ENCODE results near the gene SLC25A11.

DNA sequence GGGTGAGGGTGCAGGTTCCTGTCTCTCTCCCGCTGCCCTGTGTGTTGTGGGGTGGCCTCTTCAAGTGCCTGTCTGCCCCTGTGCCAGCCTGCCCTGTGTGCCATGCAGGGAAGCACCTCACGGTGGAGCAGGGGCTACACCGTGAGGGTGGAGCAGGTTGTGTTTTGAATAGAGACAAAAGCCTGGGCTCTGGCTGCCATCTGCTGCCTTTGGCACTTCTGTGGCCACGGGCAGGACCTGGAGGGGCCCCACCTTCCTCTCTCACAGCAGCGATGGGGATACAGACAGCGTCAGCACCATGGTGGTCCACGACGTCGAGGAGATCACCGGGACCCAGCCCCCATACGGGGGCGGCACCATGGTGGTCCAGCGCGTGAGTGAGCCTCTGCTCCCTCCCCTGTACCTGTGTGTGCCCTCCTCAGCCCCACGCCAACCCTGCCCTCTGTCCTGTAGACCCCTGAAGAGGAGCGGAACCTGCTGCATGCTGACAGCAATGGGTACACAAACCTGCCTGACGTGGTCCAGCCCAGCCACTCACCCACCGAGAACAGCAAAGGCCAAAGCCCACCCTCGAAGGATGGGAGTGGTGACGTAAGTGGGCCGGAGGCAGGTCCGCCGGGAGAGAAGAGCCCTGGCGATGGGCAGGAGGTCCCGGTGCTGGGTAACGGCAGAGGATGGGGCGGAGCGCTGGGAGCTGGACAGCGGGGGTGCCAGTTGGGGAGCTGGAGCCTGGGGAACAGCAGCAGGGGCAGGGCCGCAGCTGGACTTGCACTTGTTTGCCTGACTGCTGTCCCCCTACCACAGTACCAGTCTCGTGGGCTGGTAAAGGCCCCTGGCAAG lies 45.9 kb downstream of the SLC25A11 start:
- no peak for TF ChIP-seq POLR2AphosphoS5 (IDR thresholded peaks at IDR 0.05)
- TF ChIP-seq, protein P1, sequence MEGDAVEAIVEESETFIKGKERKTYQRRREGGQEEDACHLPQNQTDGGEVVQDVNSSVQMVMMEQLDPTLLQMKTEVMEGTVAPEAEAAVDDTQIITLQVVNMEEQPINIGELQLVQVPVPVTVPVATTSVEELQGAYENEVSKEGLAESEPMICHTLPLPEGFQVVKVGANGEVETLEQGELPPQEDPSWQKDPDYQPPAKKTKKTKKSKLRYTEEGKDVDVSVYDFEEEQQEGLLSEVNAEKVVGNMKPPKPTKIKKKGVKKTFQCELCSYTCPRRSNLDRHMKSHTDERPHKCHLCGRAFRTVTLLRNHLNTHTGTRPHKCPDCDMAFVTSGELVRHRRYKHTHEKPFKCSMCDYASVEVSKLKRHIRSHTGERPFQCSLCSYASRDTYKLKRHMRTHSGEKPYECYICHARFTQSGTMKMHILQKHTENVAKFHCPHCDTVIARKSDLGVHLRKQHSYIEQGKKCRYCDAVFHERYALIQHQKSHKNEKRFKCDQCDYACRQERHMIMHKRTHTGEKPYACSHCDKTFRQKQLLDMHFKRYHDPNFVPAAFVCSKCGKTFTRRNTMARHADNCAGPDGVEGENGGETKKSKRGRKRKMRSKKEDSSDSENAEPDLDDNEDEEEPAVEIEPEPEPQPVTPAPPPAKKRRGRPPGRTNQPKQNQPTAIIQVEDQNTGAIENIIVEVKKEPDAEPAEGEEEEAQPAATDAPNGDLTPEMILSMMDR (IDR thresholded peaks at IDR 0.05), result no peak

All from transverse colon (tissue), 4 donors.